IPS DF 4.7 (cell line): Measurements from ENCODE around the gene MED4.
"Not testable (repeated sequence)": the region's sequence is repeated elsewhere in the genome, so short reads cannot be mapped to it uniquely, and the experiment has no call there.

Experiments used
- DNase-seq: peaks from one replicate; pipeline ENCODE4 v3.0.0-alpha.2; 2013; ENCODE audit warnings: low spot score; ENCODE audit errors: extremely low read depth

Gene MED4

DNA sequence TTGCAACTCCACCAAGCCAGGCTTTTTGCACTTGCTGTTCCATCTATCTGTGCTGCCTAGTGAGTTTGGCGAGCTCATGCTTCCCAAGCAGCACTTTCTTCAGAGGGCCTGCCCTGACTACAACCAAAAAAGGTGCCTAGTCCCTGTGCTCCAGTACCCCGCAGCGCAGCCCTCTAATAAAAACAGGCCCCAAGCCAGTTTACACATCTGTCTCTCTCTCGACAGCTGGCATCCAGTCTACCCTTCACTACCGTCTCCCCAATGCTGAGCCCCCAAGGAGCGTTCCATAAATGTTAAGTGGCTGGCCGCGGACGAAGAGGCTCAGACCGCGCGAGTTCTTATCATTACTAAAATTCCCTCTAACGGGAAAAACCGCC, 512 bp downstream of the MED4 start:
- DNase-seq, result no peak

DNA sequence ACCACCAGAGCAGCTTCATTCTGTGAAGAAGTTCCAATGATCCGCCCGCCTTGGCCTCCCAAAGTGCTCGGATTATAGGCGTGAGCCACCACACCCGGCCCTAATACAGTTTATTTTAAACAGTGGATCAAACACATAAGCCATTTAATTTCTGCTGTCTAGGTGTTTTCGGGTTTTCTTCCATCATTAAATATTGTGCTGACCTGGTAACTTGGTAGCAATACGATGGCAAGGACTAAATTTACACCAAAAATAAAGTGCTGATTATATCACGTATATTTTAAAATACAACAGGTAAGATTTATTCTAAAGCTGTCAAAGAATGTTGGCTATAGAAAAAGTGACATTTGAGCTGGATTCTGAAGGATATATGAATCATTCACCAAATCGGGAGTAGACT, 1.3 kb downstream of the MED4 start:
- no peak for DNase-seq

DNA sequence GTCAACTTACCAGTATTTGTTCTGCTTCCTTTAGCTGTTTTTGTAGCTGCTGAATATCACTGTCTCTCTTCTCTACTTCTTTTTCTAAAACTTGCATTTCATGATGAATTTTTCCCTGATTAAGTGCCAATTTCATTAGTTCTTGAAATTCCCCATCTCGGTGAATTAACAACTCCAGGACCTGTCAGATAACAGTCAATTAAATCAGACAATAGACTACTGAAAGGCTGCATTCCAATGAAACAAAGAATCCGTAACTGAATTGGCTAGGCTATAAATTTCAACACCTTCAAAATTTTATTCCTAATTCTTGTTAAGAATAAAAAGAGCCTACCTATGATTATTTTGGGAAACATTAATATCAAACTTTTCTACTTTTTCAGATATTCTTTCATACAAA, 8.6 kb downstream of the MED4 start:
- DNase-seq, result no peak

GRCh38 chr13:48081739-48082138, 13.2 kb downstream of the MED4 start:
- no peak for DNase-seq

DNA sequence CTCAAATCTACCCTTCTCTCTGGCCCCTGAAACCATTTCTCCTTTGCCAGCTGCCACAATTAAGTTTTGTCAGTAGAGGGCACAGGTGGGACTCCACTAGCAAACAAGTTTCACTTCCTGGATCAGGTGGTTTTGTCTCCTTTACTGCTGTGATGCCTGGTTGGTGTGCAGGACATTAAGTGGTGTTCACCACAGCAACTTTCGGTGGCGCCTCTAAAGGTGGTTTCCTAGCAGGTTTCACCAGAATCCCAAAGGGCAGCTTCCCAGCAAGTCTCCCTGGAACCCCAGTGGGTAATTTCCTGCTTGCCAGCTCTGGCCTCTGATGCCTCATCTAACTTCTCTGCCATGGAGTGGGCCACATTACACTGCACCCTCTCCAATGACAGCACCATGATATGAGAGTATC, 16.6 kb downstream of the MED4 start:
- no peak for DNase-seq

DNA sequence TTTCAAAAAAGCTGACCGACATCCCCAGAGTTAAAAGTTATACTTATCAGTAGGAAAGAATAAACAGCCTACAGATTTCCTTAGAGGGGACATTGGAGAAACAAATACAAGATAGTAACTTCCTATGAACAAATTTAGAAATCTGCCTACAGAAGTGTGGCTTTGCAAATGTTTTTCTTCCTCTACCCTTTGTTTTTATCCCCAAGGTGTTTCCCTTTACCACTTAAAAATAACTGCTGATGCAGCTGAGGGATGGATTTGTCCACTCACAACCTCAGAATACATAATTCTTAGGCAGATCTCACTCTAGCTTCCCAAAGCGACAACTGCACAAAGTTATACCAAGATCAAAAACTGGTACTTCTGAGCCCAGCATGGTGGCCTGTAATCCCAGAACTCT, 20.9 kb downstream of the MED4 start:
- no peak for DNase-seq

DNA sequence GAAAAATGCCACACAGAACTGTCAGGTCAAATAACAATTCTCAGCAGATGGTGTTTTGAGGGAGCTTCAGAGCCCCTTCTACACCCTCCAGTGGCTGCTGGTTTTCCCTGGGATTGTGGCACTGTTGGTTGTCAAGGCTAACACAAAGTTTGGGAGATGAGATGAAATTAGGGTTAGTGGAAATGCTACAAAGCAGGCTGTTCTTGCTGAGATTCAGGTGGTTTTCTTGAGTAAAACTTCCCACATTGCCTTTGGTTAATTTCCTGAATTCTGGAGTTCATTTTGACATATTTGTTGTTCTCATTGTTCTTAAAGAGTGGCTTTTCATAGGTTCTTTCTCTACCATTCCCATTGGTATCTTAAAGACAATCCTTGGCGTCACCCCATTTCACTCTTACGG, 22.1 kb downstream of the MED4 start:
- no peak for DNase-seq

DNA sequence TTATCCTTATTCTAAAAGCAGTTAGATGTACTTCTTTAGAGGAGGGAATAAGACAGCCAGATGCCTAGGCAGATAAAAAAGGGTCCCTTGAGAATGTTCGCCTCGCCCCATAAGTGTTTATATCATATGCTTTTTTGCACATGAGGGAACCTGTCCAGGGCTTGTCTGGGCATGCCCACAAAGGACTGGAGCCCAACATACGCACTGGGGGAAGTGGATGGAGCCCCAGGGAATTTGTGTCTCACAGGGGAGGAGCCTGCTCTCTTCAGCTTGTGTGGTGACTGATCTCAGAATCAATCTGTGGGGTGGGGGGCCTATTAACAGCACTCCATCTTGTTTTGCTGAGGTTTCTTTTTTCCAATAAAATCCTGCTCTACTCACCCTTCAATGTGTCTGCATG, 22.6 kb downstream of the MED4 start:
- no peak for DNase-seq

GRCh38 chr13:48070942-48071341, 24.0 kb downstream of the MED4 start:
- DNase-seq, result no peak

DNA sequence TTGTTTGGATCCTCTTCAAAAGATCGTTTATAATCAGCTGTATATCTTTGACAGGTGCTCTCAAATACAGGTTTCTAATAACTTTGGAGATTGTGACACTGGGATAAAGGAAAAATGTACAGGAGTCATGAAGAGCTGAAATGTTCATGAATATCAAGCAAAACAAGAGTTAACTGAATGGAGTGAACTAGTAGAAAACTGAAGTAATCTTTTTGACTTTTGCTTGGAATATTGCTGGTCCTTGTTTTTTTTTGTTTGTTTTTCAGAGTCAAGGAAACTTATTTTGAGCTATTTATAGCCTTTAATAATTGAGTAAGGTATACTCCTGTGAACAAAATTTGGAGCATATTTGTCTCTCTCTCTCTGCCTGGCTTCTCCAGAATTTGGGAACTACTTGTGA, 25.3 kb downstream of the MED4 start:
- no peak for DNase-seq

DNA sequence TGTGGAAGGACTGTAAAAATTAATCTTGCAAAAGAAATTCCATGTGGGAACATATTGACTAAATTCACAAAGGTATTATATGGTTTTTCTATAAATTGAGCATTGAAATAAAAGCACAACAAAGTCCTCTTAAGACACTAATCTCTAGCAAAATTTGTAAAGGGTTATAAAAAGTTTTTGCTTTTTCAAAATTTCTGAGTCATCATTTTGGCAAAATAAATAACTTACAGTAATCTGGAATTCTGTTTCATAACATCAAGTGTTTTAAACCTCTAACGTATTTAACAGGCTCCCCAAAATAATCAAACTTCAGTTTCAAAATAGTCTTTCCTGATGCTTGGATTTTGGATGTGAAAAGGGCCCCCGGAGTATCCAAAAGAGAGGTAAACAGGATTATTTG, 26.0 kb downstream of the MED4 start:
- DNase-seq, result no peak

GRCh38 chr13:48068036-48068435, 26.9 kb downstream of the MED4 start:
- DNase-seq, result no peak

GRCh38 chr13:48066310-48066989, 28.5 kb downstream of the MED4 start:
- no peak for DNase-seq

GRCh38 chr13:48059951-48060350, 35.0 kb downstream of the MED4 start:
- not testable (repeated sequence) for DNase-seq

- DNase-seq, result not testable (repeated sequence)
These were observed 36.4 kb downstream of the MED4 start for GRCh38 chr13:48058536-48058935.

DNA sequence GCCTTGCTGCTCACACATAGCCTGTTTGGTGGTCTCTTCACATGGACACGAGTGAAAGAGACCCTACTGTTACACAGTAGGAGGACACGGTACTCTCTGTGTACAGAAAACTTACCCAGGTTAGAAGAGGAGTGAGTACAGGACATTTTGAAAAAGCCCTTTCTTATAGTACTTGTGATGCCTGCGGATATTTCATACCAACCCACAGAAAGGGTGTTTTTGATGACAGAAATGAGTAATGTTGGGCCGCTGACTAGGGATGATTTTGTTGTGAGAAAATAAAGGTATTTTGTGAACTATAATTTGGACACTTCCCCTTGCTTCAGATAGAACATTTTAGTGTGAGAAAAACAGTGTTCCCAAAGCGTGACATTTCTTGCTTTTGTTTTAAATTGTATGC, 39.2 kb downstream of the MED4 start:
- DNase-seq, result no peak

DNA sequence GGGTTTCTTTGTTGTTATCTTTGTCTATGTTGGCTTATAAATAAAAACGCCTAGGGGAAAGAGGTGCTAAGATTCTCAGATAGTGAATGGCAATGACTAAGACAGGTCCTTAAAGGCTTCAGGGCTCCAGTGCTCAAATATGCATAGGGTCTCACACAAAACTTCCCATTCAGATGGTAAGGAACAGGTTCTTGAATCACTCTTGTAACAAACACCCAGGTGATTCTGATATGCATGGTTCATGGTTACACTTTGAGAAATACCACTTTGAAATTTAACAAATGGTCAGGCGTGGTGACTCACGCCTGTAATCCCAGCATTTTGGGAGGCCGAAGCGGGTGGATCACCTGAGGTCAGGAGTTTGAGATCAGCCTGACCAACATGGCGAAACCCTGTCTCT, 40.3 kb downstream of the MED4 start:
- no peak for DNase-seq

- no peak for DNase-seq
These were observed 44.4 kb downstream of the MED4 start for GRCh38 chr13:48050550-48050949.

DNA sequence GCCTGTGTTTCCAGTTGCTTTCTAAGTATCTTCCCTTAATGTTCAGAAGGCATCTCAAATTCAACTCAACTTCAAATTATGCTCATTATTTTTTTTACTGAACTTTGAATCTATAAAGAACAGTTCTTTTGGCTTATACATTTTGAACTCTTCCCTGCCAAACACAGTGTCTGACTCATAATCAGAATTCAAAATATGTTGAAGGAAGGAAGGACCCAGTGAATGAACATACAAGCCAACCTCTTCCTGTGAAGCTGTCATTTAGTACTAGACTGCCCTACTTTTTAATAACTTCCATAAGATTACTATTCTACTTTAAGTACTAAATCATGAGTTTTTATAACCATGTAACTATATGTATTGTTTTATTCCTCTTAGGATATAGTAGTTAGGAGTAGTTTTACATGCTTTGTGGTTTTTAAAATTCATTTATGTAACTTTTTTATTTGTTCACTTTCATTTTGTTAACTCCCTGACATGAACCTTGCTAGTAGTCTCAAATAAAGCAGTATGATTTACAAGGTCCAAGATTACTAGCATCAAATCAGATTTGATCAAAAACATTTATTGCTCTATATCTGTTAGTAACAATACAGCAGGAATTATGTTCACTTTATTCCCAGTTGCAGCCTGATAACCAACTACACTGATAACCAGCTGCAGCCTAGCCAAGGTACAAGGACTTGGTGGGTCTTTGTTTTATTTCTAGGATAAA, 51.0 kb downstream of the MED4 start:
- DNase-seq, result no peak

DNA sequence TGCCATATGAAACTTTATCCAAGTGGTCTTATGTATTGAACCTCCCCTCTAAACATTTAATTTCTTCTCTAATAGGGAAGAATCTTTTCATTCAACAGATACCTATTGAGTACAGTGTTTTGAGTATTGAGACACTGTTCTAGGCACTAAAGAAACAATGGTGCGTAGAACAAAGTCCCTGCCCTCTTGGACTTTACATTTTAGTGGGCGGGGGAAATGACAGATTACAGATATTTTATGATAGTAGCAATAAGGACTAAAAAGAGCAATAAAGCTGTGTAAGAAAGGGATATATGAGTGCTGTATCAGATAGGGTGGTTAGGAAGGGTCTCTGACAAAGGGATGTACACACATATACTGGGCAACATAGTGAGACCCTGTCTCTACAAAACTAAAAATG, 52.0 kb downstream of the MED4 start:
- DNase-seq, result no peak

DNA sequence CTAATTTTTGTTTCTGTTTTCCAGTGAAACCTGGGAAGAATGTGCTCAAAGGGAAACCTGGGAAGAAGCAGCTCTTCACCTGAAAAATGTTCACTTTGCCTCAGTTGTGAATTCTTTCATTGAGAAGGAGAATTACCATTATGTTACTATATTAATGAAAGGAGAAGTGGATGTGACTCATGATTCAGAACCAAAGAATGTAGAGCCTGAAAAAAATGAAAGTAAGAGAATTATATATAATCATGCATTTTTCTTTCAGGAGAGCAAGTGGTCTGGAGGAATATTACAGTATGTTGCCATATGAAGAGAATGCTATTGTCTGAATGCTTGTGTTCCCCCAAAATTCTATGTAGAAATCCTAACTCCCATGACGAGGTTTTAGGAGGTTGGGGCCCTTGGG, 54.0 kb downstream of the MED4 start:
- no peak for DNase-seq

GRCh38 chr13:48040049-48040448, 54.9 kb downstream of the MED4 start:
- no peak for DNase-seq

DNA sequence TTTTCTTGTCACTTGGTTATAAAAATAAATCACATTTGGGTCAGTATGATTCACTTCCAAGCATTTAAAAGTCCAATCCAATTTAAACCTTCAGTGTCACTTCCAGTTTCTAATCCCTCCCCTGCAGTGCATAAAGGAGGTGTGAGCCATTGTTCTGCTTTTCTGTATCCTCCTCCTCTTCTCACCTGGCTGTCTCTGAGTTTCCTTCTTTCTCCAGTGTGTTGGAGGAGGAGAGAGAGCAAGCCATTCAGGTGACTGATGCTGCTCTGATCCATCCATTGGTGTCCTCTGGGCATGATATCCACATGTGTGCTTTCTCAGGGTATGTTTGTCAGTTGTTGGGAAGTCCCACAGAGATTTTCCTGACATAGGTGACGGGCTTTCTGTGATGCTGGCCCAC, 56.1 kb downstream of the MED4 start:
- DNase-seq, result no peak
